Endothelial cell of umbilical vein (primary cell): Measurements from ENCODE around the gene HTR2B.

Experiments
- EZH2 ChIP-seq: IDR thresholded peaks from 2 replicates; pipeline ENCODE4 v1.6.1; 2012; ENCODE audit warnings: borderline replicate concordance, low read depth, mild to moderate bottlenecking, moderate library complexity, low read length, inconsistent platforms; ENCODE audit not compliant: severe bottlenecking
- POLR2AphosphoS5 ChIP-seq: IDR thresholded peaks from 2 replicates; pipeline ENCODE4 v1.6.1; 2012; ENCODE audit warnings: low read depth, mild to moderate bottlenecking, control low read depth, low read length, moderate library complexity; ENCODE audit not compliant: insufficient read depth
- TF ChIP-seq, protein P1 (sequence below), 2 donors: IDR thresholded peaks; 1 replicate in 1 of 2; 2 replicates in 1 of 2; pipeline ENCODE4 v1.5.1; 2011; ENCODE audit warnings: low read length in 2 of 2, mild to moderate bottlenecking in 2 of 2, moderate library complexity in 2 of 2, control low read depth in 1 of 2, inconsistent platforms in 1 of 2, low read depth in 1 of 2; ENCODE audit not compliant: insufficient read depth in 1 of 2; ENCODE audit errors: extremely low read depth in 1 of 2

DNA sequence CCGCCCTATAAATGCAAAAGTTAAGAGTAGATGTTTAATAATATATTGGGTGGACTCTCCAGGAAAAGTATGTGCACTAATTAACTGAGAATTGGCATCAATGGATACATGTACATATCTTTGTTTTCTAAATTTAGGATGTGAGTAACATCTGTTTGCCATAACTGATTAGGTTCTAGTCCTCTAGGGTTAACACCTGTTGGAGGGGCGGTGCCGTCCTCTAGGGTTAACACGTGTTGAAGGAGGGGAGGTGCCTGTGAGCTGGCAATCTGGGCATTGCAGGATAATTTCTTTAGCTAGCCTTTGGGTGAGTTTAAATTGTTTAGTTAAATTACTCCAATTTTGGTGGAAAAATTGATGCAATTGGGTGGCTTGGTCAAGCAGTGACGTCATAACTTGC, 30.9 kb downstream of the HTR2B start:
- no peak for TF ChIP-seq POLR2AphosphoS5
- TF ChIP-seq, protein P1, sequence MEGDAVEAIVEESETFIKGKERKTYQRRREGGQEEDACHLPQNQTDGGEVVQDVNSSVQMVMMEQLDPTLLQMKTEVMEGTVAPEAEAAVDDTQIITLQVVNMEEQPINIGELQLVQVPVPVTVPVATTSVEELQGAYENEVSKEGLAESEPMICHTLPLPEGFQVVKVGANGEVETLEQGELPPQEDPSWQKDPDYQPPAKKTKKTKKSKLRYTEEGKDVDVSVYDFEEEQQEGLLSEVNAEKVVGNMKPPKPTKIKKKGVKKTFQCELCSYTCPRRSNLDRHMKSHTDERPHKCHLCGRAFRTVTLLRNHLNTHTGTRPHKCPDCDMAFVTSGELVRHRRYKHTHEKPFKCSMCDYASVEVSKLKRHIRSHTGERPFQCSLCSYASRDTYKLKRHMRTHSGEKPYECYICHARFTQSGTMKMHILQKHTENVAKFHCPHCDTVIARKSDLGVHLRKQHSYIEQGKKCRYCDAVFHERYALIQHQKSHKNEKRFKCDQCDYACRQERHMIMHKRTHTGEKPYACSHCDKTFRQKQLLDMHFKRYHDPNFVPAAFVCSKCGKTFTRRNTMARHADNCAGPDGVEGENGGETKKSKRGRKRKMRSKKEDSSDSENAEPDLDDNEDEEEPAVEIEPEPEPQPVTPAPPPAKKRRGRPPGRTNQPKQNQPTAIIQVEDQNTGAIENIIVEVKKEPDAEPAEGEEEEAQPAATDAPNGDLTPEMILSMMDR (IDR thresholded peaks at IDR 0.05; ENCODE audit: extremely low read depth in 1 of 2, insufficient read depth in 1 of 2, low read depth in 1 of 2, low read length in 2 of 2), result no peak
- TF ChIP-seq EZH2, result no peak
